DMS153 (cell line): ENCODE results near the gene ZC3H4.
"Not testable (repeated sequence)": the region's sequence is repeated elsewhere in the genome, so short reads cannot be mapped to it uniquely, and the experiment has no call there.

Experiments used
- DNase-seq: peaks from one replicate; lab custom pipeline; 2025; lab: John Stamatoyannopoulos, UW

The ZC3H4 gene

GRCh38 chr19:47084879-47085439 lies 28.6 kb downstream of the ZC3H4 start:
- DNase-seq = no peak

GRCh38 chr19:47082493-47082892 lies 31.1 kb downstream of the ZC3H4 start:
- DNase-seq = no peak

GRCh38 chr19:47081095-47081494 lies 32.5 kb downstream of the ZC3H4 start:
- no peak for DNase-seq

GRCh38 chr19:47078351-47078750 lies 35.2 kb downstream of the ZC3H4 start:
- DNase-seq = not testable (repeated sequence)

GRCh38 chr19:47075941-47076340 lies 37.6 kb downstream of the ZC3H4 start:
- no peak for DNase-seq

GRCh38 chr19:47075179-47075810 lies 38.3 kb downstream of the ZC3H4 start:
- DNase-seq = no peak

- DNase-seq = no peak
Measured at GRCh38 chr19:47074621-47075020, 39.0 kb downstream of the ZC3H4 start.

- DNase-seq = no peak
Measured at GRCh38 chr19:47073574-47073973, 40.0 kb downstream of the ZC3H4 start.

- no peak for DNase-seq
Measured at GRCh38 chr19:47072323-47072722, 41.3 kb downstream of the ZC3H4 start.

- DNase-seq = no peak
Measured at GRCh38 chr19:47071731-47072130, 41.8 kb downstream of the ZC3H4 start.

GRCh38 chr19:47070756-47071155 lies 42.8 kb downstream of the ZC3H4 start:
- no peak for DNase-seq

- no peak for DNase-seq
Measured at GRCh38 chr19:47069795-47070194, 43.8 kb downstream of the ZC3H4 start.

- DNase-seq = no peak
Measured at GRCh38 chr19:47068876-47069406, 44.6 kb downstream of the ZC3H4 start.

- DNase-seq = no peak
Measured at GRCh38 chr19:47068246-47068645, 45.3 kb downstream of the ZC3H4 start.

GRCh38 chr19:47067215-47067847 lies 46.2 kb downstream of the ZC3H4 start:
- no peak for DNase-seq

GRCh38 chr19:47066376-47067214 lies 47.0 kb downstream of the ZC3H4 start:
- DNase-seq = no peak

- no peak for DNase-seq
Measured at GRCh38 chr19:47065242-47065641, 48.3 kb downstream of the ZC3H4 start.

- no peak for DNase-seq
Measured at GRCh38 chr19:47063874-47064273, 49.7 kb downstream of the ZC3H4 start.

GRCh38 chr19:47058621-47059022 lies 55.0 kb downstream of the ZC3H4 start:
- no peak for DNase-seq

- DNase-seq = no peak
Measured at GRCh38 chr19:47057328-47057727, 56.2 kb downstream of the ZC3H4 start.

- DNase-seq = no peak
Measured at GRCh38 chr19:47056411-47056810, 57.2 kb downstream of the ZC3H4 start.

GRCh38 chr19:47050562-47050961 lies 63.0 kb downstream of the ZC3H4 start:
- DNase-seq = not testable (repeated sequence)
